ENCODE data around the gene DNAJC24. TPM values are rescaled to one million over a fixed set of nuclear protein-coding genes. Genes with fewer than 3 reads are reported as not detected.

DNAJC24 gene
- total and polyA plus RNA-seq, 10 of the 15 experiments (the other 5 are each of a cell fraction or from before 2014, with no cell fraction given), result 10.0 to 25.4 (median 13.8) TPM

- ChIA-PET CTCF (no interaction called here), POLR2A (no interaction called here), SMC1A (ENCODE audit: uncharacterized antibody, unreplicated experiment) (no interaction called here), RAD21 (ENCODE audit: unreplicated experiment) (no interaction called here)
- Histone ChIP-seq H4K20me1 (ENCODE audit: control insufficient read depth, insufficient read depth) (no peaks in the 10 kb centered on the region), H3K4me1 (ENCODE audit: control insufficient read depth, insufficient read depth, low read length) (no peaks in the 10 kb centered on the region), H3K4me2 (ENCODE audit: control insufficient read depth, insufficient read depth) (no peak overlapping the region), H3K27me3 (replicated peaks in 1 of 2; ENCODE audit: control insufficient read depth in 2 of 2, insufficient read depth in 2 of 2, low read length in 1 of 2) (no peaks in the 10 kb centered on the region), H3K9ac (ENCODE audit: control insufficient read depth, insufficient read depth, low read length) (no peak overlapping the region), H3K27ac (ENCODE audit: control insufficient read depth, insufficient read depth) (no peak overlapping the region), H3K9me3 (replicated peaks; ENCODE audit: control insufficient read depth, insufficient read depth, low read length) (no peaks in the 10 kb centered on the region), H3K4me3 (no peak overlapping the region), H3K79me2 (ENCODE audit: control insufficient read depth, insufficient read depth, low read length) (no peaks in the 10 kb centered on the region), H2AFZ (ENCODE audit: control insufficient read depth, low read depth, low read length) (no peak overlapping the region), H3K36me3 (ENCODE audit: control insufficient read depth in 2 of 2, insufficient read depth in 2 of 2, low read length in 1 of 2) (no peaks in the 10 kb centered on the region; a peak in 2 of 4 replicates)
- DNase-seq (ENCODE audit: low read depth, low spot score), result no peak
- no peak for TF ChIP-seq REST (IDR thresholded peaks at IDR 0.05; ENCODE audit: low read depth, low read length)
- TF ChIP-seq E2F4 (IDR thresholded peaks at IDR 0.05; ENCODE audit: low read depth, low read length), result no peak
- no peak for TF ChIP-seq TCF12 (IDR thresholded peaks at IDR 0.05; ENCODE audit: low read depth, low read length)
- no peak for TF ChIP-seq CREM (IDR thresholded peaks at IDR 0.05; ENCODE audit: low read depth)
- TF ChIP-seq IRF5 (IDR thresholded peaks at IDR 0.05; ENCODE audit: borderline replicate concordance), result no peak
- TF ChIP-seq SIX5 (IDR thresholded peaks at IDR 0.05; ENCODE audit: low read depth, low read length, severe bottlenecking), result no peak
- no peak for TF ChIP-seq SREBF1 (IDR thresholded peaks at IDR 0.05; ENCODE audit: low read length)
- no peak for TF ChIP-seq EP300 (IDR thresholded peaks at IDR 0.05; ENCODE audit: borderline replicate concordance in 1 of 2, control insufficient read depth in 1 of 2, low read depth in 2 of 2, low read length in 2 of 2)
- no peak for TF ChIP-seq KDM1A (IDR thresholded peaks at IDR 0.05; ENCODE audit: borderline replicate concordance)
- FAIRE-seq, result no peak
- 100% methylated on average over 2 of the region's 2 CpGs for WGBS (ENCODE audit: insufficient coverage, insufficient replicate concordance, low lambda C conversion rate, missing lambda C conversion rate)
- in situ Hi-C loops (cut with MboI) (no loop called here), intact Hi-C loops (cut with micrococcal nuclease; ENCODE audit: unreplicated experiment) (no loop called here)
- no TSS peak for BruUV-seq (replicated peaks)
- ATAC-seq, result no peak
Observed at GRCh38 chr11:31412946-31413345, 43.3 kb downstream of the DNAJC24 start.

Measured in GM12878 (cell line).